Right kidney (tissue), 1 donor: ENCODE data around the gene ZNF341.
A peak's percentile ranks its signal among the peaks of the same experiment; 100 is the strongest.
"Not testable (repeated sequence)": the region's sequence is repeated elsewhere in the genome, so short reads cannot be mapped to it uniquely, and the experiment has no call there.

Experiments
- DNase-seq: peaks from one replicate; pipeline ENCODE4 v3.0.0-alpha.2; 2016

Gene ZNF341

DNA sequence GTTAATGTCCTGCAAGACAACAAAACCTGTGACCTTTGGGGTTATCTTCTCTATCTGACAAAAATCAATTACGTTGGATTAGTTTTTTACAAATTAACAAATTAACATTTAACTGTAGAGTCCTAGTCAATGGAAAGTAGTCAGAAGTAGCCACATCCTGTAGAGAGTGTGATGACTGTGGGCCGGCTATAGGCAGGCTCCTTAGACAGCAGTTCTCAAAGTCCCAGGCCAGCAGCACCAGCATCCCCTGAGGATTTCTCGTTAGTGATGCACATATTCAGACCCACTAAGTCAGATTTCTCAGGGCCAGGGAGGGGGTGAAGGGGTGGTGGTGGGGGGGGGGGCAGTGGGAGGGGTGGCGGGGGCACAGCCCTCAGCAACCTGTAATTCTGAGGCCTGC, 37.2 kb downstream of the ZNF341 start:
- DNase-seq, result no peak

DNA sequence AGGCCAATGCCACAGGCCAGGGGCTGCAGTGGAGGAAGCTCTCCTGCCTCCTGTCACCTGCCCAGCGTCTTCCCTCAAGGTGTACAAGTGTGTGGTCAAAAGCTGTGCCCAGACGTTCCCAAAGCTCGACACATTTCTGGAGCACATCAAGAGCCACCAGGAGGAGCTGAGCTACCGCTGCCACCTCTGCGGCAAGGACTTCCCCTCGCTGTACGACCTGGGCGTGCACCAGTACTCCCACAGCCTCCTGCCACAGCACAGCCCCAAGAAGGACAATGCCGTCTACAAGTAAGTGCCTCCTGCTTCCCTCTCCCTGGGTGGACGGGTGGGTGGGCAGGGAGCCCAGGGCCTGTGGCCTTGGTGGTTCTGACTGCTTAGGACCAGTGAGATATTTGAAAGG, 38.2 kb downstream of the ZNF341 start:
- DNase-seq, result no peak

DNA sequence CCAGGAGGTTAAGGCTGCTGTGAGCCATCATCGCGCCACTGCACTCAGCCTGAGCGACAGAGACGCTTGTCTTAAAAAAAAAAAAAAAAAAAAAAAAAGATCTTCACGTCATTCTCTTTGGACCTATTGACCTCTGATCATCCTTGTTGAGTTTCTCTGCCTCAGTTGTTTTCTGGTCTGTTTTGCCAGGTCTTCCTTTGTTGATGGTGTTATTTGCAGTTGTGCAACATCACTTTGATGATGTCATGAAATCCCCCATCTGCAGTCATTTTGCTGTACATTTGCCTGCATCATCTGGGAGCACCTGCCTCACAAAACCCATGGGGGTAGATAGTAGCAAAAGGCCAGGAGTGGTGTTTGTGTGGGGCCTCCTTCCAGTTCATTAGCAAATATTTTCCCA, 40.1 kb downstream of the ZNF341 start:
- no peak for DNase-seq

DNA sequence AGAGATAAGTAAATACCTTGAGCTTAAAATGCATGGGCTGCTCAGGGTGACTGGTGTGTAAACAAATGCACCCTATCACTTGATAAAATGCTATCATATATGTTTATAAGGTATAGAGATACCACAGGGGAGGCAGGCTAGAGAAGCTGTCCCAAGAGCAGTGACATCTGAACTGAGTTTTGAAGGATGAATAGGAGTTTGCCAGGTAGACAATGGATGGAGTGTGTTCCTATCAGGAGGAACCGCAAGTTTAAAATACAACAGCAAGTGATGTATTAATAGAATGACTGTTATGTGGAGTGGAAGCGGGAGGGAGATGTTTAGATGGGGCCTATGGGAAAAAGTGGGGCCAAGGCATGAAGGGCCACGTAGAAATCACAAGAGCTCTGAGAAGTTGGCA, 40.6 kb downstream of the ZNF341 start:
- DNase-seq, result no peak

DNA sequence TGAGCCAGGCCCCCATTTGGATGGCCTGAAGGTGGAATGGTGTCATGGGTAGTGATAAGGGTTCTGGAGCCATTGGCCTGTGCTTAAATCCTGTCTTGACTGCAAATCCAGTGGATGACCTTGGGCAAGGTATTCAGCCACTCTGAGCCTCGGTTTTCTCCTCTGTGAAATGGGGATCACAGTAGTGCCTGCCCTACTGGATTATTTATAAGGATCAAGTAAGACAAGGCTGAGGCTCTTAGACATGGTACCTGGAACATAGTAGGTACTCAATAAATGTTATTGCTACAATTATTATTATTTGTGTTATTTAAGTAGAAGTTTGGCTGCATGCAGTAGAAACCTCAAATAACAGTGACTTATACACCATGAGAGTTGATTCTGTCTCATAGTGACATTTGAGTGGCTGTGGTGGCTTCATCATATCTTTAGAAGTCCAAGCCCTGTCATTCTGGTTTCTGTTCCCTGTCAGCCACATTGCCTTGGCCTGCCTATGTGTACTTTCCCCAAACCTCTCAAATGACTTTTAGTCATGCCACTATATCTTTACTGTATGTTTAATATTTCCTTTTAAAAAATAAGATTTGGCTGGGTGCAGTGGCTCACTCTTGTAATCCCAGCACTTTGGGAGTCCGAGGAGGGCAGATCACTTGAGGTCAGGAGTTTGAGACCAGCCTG, 41.8 kb downstream of the ZNF341 start:
- no peak for DNase-seq

DNA sequence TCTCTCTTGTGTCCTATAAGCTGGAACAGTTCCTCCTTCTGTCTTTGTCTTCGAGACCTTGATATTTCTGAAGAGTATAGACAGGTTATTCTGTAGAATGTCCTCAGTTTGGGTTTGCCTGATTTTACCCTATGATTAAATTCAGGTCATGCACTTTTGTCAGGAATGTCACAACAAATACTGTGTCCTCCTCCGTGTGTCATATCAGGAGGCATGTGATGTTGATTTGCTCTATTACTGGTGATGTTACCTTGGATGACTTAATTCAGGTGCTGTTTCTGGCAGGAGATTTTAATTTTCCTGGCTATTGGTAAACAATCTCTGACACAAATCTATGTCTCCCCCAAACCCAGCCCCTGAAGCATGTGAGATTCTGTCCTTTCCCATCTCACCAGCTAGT, 46.0 kb downstream of the ZNF341 start:
- DNase-seq, result no peak

DNA sequence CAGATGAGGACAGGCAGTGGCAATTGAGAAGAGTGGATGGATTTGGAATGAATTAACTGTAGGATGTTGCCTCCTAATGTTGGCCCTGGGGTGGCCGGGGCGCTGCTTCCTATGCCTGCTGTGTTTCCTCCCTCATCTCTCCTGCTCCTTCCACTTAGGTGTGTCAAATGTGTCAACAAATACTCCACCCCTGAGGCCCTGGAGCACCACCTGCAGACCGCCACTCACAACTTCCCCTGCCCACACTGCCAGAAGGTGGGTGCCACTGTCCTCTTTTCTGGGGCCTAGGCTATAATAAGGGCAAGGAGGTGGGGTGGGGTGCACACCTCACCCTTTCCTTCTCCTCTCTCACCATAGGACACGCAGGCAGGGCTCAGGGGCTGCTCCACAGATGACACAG, 49.3 kb downstream of the ZNF341 start:
- DNase-seq, result no peak

DNA sequence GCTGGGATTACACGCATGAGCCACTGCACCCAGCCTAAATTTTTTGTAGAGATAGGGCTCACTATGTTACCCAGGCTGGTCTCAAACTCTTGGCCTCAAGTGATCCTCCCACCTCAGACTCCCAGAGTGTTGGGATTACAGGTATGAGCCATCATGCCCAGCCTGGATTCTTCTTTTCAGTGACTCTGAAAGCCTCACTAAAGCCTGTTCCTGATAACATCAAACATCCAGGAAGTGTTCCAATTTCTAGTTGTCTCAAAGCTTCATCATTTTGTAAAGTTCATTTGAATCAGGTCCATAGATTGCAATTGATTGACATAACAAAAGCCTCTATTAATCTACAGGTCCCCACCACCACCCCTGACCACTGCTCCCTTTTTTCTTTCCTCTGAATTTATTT, 50.1 kb downstream of the ZNF341 start:
- no peak for DNase-seq

DNA sequence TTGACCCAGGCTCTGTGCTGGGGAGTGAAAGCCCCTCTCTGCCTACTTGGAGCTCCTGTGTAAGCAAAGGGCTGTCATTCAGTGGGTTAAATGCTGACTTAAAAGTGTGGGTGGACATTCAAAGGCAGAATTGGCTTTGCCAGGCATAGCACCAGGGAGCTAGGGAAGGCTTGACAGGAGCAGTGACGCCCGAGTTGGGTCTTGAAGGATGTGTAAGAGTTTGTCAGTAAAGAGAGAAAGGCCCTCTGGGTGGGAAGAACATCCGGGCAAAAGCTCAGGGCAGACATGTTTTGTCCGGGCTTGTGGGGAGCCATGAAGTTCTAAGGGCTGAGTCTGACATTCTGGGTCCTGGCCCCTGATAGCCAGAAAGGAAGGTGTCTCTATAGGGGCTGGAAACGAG, 51.5 kb downstream of the ZNF341 start:
- DNase-seq, result no peak

DNA sequence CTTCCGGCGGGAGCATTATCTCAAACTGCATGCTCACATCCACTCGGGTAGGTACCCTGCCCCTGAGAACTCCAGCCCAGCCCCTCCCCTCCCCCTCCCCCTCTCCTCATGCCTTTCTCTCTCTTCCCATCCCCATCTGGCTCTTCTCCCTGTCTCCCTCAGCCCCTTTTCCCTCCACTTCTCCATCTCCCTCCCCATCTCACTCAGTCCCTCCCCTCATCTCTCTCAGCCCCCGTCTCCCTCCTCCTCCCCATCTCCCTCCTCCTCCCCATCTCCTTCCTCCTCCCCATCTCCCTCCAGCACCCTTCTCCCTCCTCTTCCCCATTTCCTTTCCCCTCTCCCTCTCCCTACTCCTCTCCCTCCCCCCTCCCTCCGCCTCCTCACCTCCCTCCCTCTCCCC, 52.0 kb downstream of the ZNF341 start:
- no peak for DNase-seq

DNA sequence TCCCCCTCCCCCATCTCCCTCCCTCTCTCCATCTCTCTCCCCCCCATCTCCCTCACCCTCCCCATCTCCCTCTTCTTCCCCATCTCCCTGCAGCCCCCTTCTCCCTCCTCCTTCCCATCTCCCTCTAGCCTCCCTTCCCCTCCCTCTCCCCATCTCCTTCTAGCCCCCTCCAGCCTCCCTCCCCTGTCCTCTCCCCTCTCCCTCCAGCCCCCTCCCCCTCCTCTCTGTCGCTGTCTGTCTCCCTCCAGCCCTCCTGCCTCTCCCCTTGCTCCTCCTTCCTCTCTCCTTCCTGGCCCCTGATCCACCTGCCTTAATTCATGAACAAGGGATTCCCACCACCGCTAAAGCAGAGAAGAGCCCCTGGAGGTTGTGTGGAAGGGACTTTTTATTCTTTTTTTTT, 52.4 kb downstream of the ZNF341 start:
- DNase-seq, result no peak

DNA sequence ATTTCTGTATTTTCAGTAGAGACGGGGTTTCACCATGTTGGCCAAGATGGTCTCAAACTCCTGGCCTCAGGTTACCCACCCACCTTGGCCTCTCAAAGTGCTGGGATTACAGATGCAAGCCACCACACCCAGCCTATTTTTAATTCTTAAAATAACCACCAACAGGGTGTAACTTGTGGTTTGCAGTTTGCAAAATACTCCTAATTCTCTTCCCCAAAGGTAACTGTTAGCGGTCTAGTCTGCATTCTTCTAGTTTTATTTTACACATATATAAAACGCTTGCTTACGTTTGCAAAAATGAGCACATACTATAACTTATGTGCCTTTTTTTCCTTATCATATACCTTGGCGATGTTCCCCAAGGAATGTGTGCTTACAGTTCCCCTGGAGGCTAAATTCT, 53.7 kb downstream of the ZNF341 start:
- no peak for DNase-seq

DNA sequence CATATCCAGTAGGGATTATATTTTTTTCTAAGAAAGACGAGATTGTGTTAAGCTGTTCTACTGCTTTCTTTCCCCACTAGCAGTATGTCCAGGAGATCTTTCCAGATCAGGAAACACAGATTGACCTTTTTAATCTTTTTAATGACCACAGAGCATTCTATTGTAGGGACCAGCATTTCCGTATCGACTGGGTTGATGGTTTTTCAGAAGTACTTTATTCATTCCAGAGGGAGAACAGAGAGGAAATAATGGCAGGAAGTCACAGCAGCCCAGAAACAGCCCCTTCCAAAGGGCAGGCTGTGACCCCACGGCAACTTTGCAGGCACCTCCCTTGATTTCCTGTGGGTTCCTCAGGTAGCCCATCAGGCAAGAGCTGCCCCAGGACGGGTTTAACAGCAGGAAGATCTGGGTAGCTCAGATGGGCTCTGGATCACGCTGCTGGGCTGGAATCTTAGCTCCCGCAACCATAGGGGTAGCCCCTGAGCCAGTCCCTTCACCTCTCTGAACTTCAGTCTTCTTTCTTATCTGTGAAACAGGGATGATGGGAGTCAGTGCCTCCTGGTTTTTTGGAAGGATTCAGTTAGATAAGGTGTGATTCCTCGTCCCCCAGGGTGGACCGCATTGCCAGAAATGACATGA, 55.6 kb downstream of the ZNF341 start:
- DNase-seq, result no peak

DNA sequence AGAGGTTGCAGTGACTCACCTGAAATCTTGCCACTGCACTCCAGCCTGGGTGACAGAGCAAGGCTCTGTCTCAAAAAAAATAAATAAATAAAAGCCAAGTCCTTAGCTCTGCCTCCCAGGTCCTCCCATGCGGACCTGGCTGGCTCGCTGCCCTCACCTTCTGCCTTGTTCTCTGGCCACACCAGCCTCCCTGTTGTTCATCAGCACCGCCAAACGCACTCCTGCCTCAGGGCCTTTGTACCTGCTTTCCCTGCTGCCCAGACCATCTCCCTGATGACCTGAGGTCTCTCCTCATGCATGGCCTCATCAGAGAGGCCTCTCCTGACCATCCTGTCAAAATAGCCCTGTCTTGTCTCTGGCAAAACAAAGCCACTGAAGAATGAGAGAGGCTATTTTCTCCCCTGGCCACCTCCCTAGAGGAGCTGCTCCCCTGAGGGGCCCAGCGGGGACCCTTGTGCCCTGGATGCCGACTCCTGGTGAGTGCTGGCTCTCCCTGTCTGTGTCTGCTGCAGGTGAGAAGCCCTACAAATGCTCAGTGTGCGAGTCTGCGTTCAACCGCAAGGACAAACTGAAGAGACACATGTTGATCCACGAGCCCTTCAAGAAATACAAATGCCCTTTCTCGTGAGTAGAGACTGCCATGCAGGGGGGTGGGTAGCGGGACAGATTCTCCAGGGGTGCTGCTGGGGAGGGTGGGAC, 56.7 kb downstream of the ZNF341 start:
- no peak for DNase-seq

DNA sequence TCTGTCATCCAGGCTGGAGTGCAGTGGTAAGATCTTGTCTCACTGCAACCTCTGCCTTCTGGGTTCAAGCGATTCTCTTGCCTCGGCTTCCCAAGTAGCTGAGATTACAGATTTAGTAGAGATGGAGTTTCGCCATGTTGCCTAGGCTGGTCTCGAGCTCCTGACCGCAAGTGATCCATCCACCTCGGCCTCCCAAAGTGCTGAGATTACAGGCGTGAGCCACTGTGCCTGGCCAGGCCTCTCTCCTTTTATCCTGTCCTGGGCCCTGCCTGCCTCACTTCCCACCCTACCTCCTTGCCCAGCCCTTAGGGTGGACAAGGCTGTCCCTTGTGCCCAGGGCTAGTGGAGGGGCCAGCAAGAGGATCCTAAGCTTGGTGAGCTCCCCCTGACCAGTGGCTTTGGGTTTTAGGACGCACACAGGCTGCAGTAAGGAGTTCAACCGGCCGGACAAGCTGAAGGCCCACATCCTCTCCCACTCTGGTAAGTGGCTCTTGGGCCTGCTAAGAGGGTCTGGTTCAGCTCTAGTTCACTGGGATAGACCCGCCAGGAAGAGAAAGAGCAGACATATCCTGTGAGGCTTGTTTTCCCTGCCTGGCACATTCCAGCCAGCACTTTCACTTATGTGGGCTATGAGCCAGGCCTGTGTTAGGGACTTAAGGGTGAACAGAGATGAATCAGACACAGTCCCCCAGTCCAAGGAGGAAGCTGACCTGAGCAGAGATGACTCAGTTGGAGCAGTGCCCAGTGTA, 57.5 kb downstream of the ZNF341 start:
- DNase-seq, result no peak

DNA sequence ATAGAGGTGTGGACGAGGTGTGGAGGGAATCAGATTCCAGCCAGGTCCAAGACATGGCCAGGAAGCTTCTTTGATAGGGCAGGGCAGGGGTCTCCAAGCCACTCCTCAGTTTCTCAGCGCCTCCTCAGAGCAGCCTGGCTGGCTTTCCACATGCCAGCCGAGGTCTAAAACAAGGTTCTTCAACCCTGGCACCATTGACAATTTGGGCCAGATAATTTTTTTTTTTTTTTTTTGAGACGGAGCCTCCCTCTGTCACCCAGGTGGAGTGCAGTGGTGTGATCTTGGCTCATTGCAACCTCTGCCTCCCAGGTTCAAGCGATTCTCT, 58.0 kb downstream of the ZNF341 start:
- no peak for DNase-seq

DNA sequence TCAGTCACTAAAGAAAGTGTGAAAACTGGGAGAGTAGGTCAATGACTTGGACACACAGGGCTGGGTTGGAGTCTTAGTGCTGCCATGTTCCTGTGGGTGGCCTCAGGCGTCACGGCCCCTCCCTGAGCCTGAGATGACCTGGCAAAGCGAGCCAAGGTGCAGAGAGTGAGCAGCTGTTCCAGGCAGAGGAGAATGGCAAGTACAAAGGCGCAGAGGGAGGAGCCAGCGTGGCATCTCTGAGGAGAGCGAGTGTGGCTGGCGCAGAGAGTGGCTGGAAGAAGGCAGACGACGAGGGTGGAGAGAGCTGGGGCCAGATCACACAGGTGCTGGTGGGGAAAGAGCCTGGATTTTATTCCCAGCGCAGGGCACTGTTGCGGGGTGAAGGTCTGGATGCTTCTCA, 58.8 kb downstream of the ZNF341 start:
- DNase-seq, result no peak

DNA sequence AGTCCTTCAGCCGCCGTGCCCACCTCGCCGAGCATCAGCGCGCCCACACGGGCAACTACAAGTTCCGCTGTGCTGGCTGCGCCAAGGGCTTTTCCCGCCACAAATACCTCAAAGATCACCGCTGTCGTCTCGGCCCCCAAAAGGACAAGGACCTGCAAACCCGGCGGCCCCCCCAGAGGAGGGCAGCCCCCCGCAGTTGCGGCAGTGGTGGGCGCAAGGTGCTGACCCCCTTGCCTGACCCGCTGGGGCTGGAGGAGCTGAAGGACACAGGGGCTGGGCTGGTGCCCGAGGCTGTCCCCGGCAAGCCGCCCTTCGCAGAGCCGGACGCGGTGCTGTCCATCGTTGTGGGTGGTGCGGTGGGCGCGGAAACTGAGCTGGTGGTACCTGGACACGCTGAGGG, 59.2 kb downstream of the ZNF341 start:
- DNase-seq, result no peak

DNA sequence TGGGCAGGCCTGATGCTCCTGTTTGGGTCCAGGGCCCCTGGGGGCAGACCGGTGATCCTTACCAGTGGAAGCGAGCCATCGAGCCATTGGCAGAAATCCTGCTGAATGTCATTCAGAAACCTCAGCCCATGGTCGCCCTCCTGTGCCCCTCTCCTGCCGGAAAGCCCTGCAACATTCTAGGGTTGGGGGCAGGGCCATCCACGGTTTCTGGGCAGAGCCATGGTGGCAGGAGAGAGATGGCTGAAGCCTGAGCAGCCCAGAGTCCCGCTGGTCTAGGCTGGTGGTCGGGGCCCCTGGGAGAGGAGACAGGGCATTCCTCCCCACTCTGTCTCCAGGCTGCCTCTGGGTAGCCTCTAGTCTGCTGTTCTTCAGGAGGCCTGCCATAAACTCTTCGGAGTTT, 59.7 kb downstream of the ZNF341 start:
- DNase-seq, result no peak

DNA sequence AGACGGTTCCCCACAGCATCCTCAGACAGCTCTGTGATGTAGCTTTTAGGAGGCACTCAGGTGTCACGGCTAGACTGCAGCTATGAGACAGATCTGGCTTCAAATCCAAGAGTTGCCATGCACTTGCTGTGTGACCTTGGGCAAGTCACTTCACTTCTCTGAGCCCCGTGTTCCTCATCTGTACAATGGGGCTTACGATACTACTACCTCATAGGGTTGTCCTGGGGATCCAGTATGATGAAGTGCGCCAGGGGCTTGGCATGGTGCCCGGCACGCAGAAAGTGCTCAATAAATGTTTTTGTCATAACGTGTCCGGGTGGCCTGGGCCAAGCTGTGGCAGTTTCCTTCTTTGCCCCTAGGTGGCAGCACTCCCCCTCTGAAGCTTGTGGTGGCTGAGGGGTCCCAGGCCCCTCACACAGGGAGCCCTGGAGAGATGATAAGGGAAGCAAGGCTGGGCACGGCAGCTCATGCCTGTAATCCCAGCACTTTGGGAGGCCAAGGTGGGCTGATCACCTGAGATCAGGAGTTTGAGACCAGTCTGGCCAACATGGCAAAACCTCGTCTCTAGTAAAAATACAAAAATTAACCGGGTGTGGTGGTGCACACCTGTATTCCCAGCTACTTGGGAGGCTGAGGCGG, 60.3 kb downstream of the ZNF341 start:
- DNase-seq, result peak; percentile 25

DNA sequence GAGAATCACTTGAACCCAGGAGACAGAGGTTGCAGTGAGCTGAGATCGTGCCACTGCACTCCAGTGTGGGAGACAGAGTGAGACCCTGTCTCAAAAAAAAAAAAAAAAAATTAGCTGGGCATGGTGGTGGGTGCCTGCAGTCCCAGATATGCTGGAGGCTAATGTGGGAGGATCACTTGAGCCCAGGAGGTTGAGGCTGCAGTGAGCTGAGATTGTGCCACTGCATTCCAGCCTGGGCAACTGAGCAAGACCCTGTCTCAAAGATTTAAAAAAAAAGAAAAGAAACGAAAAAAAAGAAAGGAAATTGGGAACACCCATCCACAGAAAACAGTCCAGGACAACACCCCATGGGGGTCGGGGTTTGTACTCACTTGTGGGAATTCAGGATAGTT, 60.8 kb downstream of the ZNF341 start:
- not testable (repeated sequence) for DNase-seq

DNA sequence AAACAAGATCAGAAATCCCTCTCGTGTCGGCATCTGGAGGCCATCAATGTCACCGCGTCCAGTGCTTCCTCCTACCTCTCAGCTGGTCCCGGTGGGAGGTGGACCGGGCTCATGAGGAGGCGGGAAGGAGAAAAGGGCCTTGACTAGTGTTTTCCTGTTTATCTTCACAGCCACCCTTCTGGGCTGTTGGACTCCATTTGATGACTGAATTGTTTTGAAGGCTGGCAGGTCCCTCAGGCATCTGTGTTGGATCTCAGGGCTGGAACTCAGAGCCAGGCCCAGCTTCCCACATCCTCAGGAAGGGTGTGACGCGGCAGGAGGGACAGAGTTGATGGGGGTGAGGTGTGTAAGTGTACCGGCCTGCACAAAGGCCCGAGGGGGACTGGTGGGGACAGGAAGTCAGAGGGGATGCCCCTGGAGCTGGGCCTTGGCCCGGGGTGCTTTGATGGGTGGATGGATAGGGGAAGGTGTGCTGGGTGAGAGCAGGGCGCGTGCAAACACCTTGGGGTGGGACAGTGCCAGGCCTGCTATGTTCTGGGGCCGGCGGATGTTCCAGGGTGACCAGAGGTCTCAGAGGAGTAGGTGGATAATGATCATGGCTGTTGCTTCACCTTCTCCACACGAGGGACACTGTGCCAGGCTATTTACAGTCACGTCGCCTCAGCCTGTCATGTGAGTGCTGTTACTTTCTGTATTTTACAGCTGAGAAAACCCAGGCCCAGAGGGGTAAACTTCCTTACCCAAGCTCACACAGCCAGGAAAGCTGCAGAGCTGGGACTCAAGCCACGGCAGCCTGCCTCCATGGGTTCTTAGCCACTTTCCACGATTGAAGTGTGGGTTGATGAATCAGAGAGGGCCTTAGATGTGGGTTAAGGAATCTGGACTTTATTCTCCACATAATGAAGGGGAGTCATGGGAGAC, 61.5 kb downstream of the ZNF341 start:
- DNase-seq, result peak; percentile 21
